WTC11 (cell line): ENCODE data around the gene EDN1. TPM values are rescaled to one million over a fixed set of nuclear protein-coding genes. Genes with fewer than 3 reads are reported as not detected.
"Not testable (repeated sequence)": the region's sequence is repeated elsewhere in the genome, so short reads cannot be mapped to it uniquely, and the experiment has no call there.

Source experiments
- ATAC-seq: fragments of 200-7000 bp; cut with Tn5 transposase; 2 replicates; pipeline ENCODE4 v1.10.0; 2021; ENCODE audit warnings: mild to moderate bottlenecking, moderate library complexity
- CTCF ChIA-PET: fragments of 300-600 bp; sonication (Branson Sonifier 250); formaldehyde crosslinking; loops from one replicate; lab custom pipeline; 2021; ENCODE audit warnings: antibody characterized with exemption; lab: Charles Lee
- POLR2A ChIA-PET: fragments of 350-600 bp; sonication (Branson Sonifier 250); formaldehyde crosslinking; loops from one replicate; lab custom pipeline; 2021; ENCODE audit warnings: antibody characterized with exemption; lab: Charles Lee
- DNase-seq: peaks from one replicate; pipeline ENCODE4 v3.0.0; 2021; ENCODE audit warnings: low spot score
- H3K27ac Mint-ChIP-seq: 2 replicates; pipeline ENCODE4 v1.8.0; 2021; ENCODE audit warnings: mixed read lengths
- H3K27me3 Mint-ChIP-seq: 2 replicates; pipeline ENCODE4 v1.8.0; 2021; ENCODE audit warnings: low read depth, mild to moderate bottlenecking, moderate library complexity, mixed read lengths
- H3K36me3 Mint-ChIP-seq: 2 replicates; pipeline ENCODE4 v1.8.0; 2021; ENCODE audit warnings: mixed read lengths
- H3K4me1 Mint-ChIP-seq: 2 replicates; pipeline ENCODE4 v1.8.0; 2022; ENCODE audit warnings: mixed read lengths
- H3K4me3 Mint-ChIP-seq: 2 replicates; pipeline ENCODE4 v1.8.0; 2021; ENCODE audit warnings: mild to moderate bottlenecking, moderate library complexity, mixed read lengths
- H3K9me3 Mint-ChIP-seq: 2 replicates; pipeline ENCODE4 v1.8.0; 2021; ENCODE audit warnings: mixed read lengths
- ATF2 ChIP-seq: sonication (generic); formaldehyde crosslinking; IDR thresholded peaks from 2 replicates; pipeline ENCODE4 v1.8.1; 2022; ENCODE audit warnings: low read depth, missing genetic modification reagents, borderline replicate concordance
- ATF6 ChIP-seq: sonication (generic); formaldehyde crosslinking; IDR thresholded peaks from 2 replicates; pipeline ENCODE4 v1.8.1; 2023; ENCODE audit warnings: mild to moderate bottlenecking, missing genetic modification reagents
- E2F5 ChIP-seq: sonication (generic); formaldehyde crosslinking; IDR thresholded peaks from 2 replicates; pipeline ENCODE4 v1.8.1; 2022; ENCODE audit warnings: mild to moderate bottlenecking, moderate library complexity, missing genetic modification reagents
- ELF4 ChIP-seq: sonication (generic); formaldehyde crosslinking; IDR thresholded peaks from 2 replicates; pipeline ENCODE4 v1.8.1; 2022; ENCODE audit warnings: low read depth, mild to moderate bottlenecking, moderate library complexity, missing genetic modification reagents
- ESRRA ChIP-seq: sonication (generic); formaldehyde crosslinking; IDR thresholded peaks from 2 replicates; pipeline ENCODE4 v1.8.1; 2022; ENCODE audit warnings: mild to moderate bottlenecking, missing genetic modification reagents, borderline replicate concordance
- FOXJ3 ChIP-seq: sonication (generic); formaldehyde crosslinking; IDR thresholded peaks from 2 replicates; pipeline ENCODE4 v1.9.0; 2021; ENCODE audit warnings: missing genetic modification reagents, mild to moderate bottlenecking, borderline replicate concordance
- FOXK1 ChIP-seq: sonication (generic); formaldehyde crosslinking; IDR thresholded peaks from 2 replicates; pipeline ENCODE4 v1.8.0; 2022; ENCODE audit warnings: mild to moderate bottlenecking, moderate library complexity, missing genetic modification reagents
- HMGA2 ChIP-seq: fragments of 250-450 bp; sonication (Bioruptor Pico); IDR thresholded peaks from 2 replicates; pipeline ENCODE4 v1.4.0; 2021; ENCODE audit warnings: mild to moderate bottlenecking, moderate library complexity
- NFE2L1 ChIP-seq: sonication (generic); formaldehyde crosslinking; IDR thresholded peaks from 2 replicates; pipeline ENCODE4 v1.8.1; 2023; ENCODE audit warnings: missing genetic modification reagents
- NFYB ChIP-seq: sonication (generic); formaldehyde crosslinking; conservative IDR thresholded peaks from 2 replicates; pipeline ENCODE4 v1.8.0; 2022; ENCODE audit warnings: low read depth, missing genetic modification reagents
- NR1H2 ChIP-seq: sonication (generic); formaldehyde crosslinking; IDR thresholded peaks from 2 replicates; pipeline ENCODE4 v1.9.0; 2021; ENCODE audit warnings: mild to moderate bottlenecking, moderate library complexity, missing genetic modification reagents
- NR3C1 ChIP-seq: sonication (generic); formaldehyde crosslinking; conservative IDR thresholded peaks from 2 replicates; pipeline ENCODE4 v1.8.1; 2023; ENCODE audit warnings: low read depth, mild to moderate bottlenecking, missing genetic modification reagents
- PREB ChIP-seq: sonication (generic); formaldehyde crosslinking; IDR thresholded peaks from 2 replicates; pipeline ENCODE4 v1.8.1; 2022; ENCODE audit warnings: mild to moderate bottlenecking, missing genetic modification reagents, moderate library complexity, borderline replicate concordance
- SOX15 ChIP-seq: fragments of 250-450 bp; sonication (Bioruptor Pico); IDR thresholded peaks from 2 replicates; pipeline ENCODE4 v1.9.0; 2021; ENCODE audit warnings: mild to moderate bottlenecking
- STAT6 ChIP-seq: sonication (generic); formaldehyde crosslinking; conservative IDR thresholded peaks from 2 replicates; pipeline ENCODE4 v1.8.1; 2023; ENCODE audit warnings: mild to moderate bottlenecking, low read depth, missing genetic modification reagents, moderate library complexity
- ZNF671 ChIP-seq: fragments of 250-450 bp; sonication (Bioruptor Pico); IDR thresholded peaks from 2 replicates; pipeline ENCODE4 v1.8.0; 2021; ENCODE audit warnings: mild to moderate bottlenecking
- total RNA-seq: library from RNA; stranded (reverse); gene quantifications from 3 replicates; pipeline ENCODE4 v1.2.3, GENCODE V29; 2021

The EDN1 gene
- total RNA-seq, 1 experiment from 2014 or later: 1.0 TPM

- DNase-seq (no peak), ATAC-seq (no peak)
- no peak overlapping the region for H3K4me3 Mint-ChIP-seq
- peaks cover 22% of the 10 kb centered on the region for H3K36me3 Mint-ChIP-seq
- ChIA-PET POLR2A (no interaction called here), CTCF (no interaction called here)
- no peak for TF ChIP-seq NFE2L1 (CRISPR knock-in tag)
- H3K4me1 Mint-ChIP-seq: no peaks in the 10 kb centered on the region
- no peaks in the 10 kb centered on the region; the same call in 1 of the 2 replicates for H3K27me3 Mint-ChIP-seq
- no peak overlapping the region for H3K27ac Mint-ChIP-seq
- H3K9me3 Mint-ChIP-seq: peaks cover 28% of the 10 kb centered on the region
Observed at GRCh38 chr6:12315292-12316081, 25.3 kb downstream of the EDN1 start.

GRCh38 chr6:12318749-12319148, 28.6 kb downstream of the EDN1 start:
- H3K9me3 Mint-ChIP-seq: peaks cover 43% of the 10 kb centered on the region
- no peak for TF ChIP-seq ELF4 (CRISPR knock-in tag)
- no peak for TF ChIP-seq PREB
- no peak for TF ChIP-seq FOXK1 (CRISPR knock-in tag)
- TF ChIP-seq NR3C1: no peak
- TF ChIP-seq NR1H2 (CRISPR knock-in tag): no peak
- TF ChIP-seq ESRRA (CRISPR knock-in tag): no peak
- TF ChIP-seq ATF2 (CRISPR knock-in tag): no peak
- no peak for TF ChIP-seq ZNF671 (CRISPR knock-in tag)
- TF ChIP-seq SOX15 (CRISPR knock-in tag): no peak
- no peak for TF ChIP-seq STAT6 (CRISPR knock-in tag)
- no peak for TF ChIP-seq NFYB
- no peak for TF ChIP-seq E2F5 (CRISPR knock-in tag)
- TF ChIP-seq ATF6: no peak
- TF ChIP-seq HMGA2: no peak
- TF ChIP-seq FOXJ3: no peak
- ATAC-seq: no peak
- CTCF ChIA-PET: no interaction called here
- no peaks in the 10 kb centered on the region for H3K4me1 Mint-ChIP-seq
- POLR2A ChIA-PET: no interaction called here
- no peak overlapping the region for H3K4me3 Mint-ChIP-seq
- no peaks in the 10 kb centered on the region; the same call in 1 of the 2 replicates for H3K27me3 Mint-ChIP-seq
- no peak overlapping the region for H3K27ac Mint-ChIP-seq
- H3K36me3 Mint-ChIP-seq: peaks cover 22% of the 10 kb centered on the region
- DNase-seq: no peak

GRCh38 chr6:12320074-12320473, 29.9 kb downstream of the EDN1 start:
- Mint-ChIP-seq H3K36me3 (peaks cover 22% of the 10 kb centered on the region), H3K4me1 (peaks cover 12% of the 10 kb centered on the region), H3K9me3 (peaks cover 43% of the 10 kb centered on the region)
- POLR2A ChIA-PET, ATAC-seq, DNase-seq, CTCF ChIA-PET, H3K27me3 Mint-ChIP-seq, H3K27ac Mint-ChIP-seq, H3K4me3 Mint-ChIP-seq: not testable (repeated sequence)
